ENCODE results near the gene GPRASP3. TPM values are rescaled to one million over a fixed set of nuclear protein-coding genes. Genes with fewer than 3 reads are reported as not detected.

GPRASP3 gene
- total and polyA plus RNA-seq, 12 donors: 0.77 to 10.8 (median 6.6) TPM

DNA sequence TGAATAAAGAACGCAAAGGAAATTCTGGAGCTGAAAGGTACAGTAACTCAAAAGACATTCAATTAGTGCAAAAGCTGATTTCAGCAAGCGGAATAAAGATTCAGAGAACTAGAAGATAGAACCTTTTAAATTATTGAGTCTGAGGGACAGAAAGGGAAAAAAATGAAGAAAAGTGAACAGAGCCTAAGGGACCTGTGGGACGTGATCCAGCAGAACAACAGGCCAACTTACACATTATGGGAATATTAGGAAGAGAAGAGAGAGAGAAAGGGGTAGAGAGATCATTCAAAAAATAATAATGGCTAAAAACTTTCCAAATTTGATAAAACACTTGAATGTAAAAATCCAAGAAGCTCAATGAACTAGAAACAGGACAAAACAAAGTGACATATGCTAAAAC, 25.8 kb upstream of the GPRASP3 start:
- TF ChIP-seq, protein P1, sequence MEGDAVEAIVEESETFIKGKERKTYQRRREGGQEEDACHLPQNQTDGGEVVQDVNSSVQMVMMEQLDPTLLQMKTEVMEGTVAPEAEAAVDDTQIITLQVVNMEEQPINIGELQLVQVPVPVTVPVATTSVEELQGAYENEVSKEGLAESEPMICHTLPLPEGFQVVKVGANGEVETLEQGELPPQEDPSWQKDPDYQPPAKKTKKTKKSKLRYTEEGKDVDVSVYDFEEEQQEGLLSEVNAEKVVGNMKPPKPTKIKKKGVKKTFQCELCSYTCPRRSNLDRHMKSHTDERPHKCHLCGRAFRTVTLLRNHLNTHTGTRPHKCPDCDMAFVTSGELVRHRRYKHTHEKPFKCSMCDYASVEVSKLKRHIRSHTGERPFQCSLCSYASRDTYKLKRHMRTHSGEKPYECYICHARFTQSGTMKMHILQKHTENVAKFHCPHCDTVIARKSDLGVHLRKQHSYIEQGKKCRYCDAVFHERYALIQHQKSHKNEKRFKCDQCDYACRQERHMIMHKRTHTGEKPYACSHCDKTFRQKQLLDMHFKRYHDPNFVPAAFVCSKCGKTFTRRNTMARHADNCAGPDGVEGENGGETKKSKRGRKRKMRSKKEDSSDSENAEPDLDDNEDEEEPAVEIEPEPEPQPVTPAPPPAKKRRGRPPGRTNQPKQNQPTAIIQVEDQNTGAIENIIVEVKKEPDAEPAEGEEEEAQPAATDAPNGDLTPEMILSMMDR (IDR thresholded peaks at IDR 0.05): no peak
- no peak for TF ChIP-seq POLR2A (IDR thresholded peaks at IDR 0.05)
- H3K27ac ChIP-seq: no peak overlapping the region
- H3K36me3 ChIP-seq (replicated peaks in 1 of 2): no peaks in the 10 kb centered on the region
- H3K27me3 ChIP-seq: no peaks in the 10 kb centered on the region
- WGBS, 4 donors: 77 to 98% (median 88%) methylated on average over 3 of the region's 3 CpGs
- DNase-seq: no peak
- H3K4me1 ChIP-seq (replicated peaks in 1 of 2): no peaks in the 10 kb centered on the region
- H3K4me3 ChIP-seq: no peak overlapping the region
- no peaks in the 10 kb centered on the region for H3K9me3 ChIP-seq (replicated peaks in 1 of 3)
- intact Hi-C loops (cut with DNase I): no loop called here

DNA sequence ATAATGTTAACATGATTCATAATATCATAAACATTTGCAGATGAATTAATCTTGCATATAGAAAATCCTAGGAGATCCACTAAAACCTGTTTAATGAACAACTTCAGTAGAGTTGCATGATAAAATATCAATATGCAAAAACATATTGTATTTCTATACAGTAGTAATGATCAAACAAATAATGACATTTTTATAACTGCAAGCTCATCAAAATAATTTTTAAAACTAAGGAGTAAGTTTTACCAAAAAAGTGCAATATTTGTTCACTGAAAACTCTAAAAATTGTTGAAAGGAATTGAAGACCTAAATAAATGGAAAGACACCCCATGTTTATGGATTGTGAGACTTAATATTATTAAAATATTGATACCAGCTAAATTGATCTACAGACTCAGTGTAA, 24.2 kb upstream of the GPRASP3 start:
- no peak for DNase-seq
- H3K27me3 ChIP-seq: no peaks in the 10 kb centered on the region
- intact Hi-C loops (cut with DNase I): no loop called here
- H3K4me1 ChIP-seq (replicated peaks in 1 of 2): no peaks in the 10 kb centered on the region
- no peak overlapping the region for H3K4me3 ChIP-seq
- TF ChIP-seq POLR2A (IDR thresholded peaks at IDR 0.05): no peak
- TF ChIP-seq, protein P1 (IDR thresholded peaks at IDR 0.05): no peak
- no peaks in the 10 kb centered on the region for H3K36me3 ChIP-seq (replicated peaks in 1 of 2)
- H3K27ac ChIP-seq: no peak overlapping the region
- H3K9me3 ChIP-seq (replicated peaks in 1 of 3): no peaks in the 10 kb centered on the region

GRCh38 chrX:102697494-102697893, 23.0 kb upstream of the GPRASP3 start:
- Histone ChIP-seq H3K36me3 (replicated peaks in 1 of 2) (no peaks in the 10 kb centered on the region), H3K27me3 (no peaks in the 10 kb centered on the region), H3K4me1 (replicated peaks in 1 of 2) (no peaks in the 10 kb centered on the region), H3K27ac (no peak overlapping the region), H3K9me3 (replicated peaks in 1 of 3) (no peaks in the 10 kb centered on the region), H3K4me3 (no peak overlapping the region)
- TF ChIP-seq POLR2A (IDR thresholded peaks at IDR 0.05): no peak
- TF ChIP-seq, protein P1 (IDR thresholded peaks at IDR 0.05): no peak
- DNase-seq: no peak
- intact Hi-C loops (cut with DNase I): no loop called here

- no peak overlapping the region for H3K4me3 ChIP-seq
- peaks cover 4% of the 10 kb centered on the region for H3K27me3 ChIP-seq
- no peak for DNase-seq
- no peak overlapping the region for H3K27ac ChIP-seq
- H3K4me1 ChIP-seq (replicated peaks in 1 of 2): peaks cover 0 to 4% of the 10 kb centered on the region in 2 donors
- no peaks in the 10 kb centered on the region for H3K36me3 ChIP-seq (replicated peaks in 1 of 2)
- intact Hi-C loops (cut with DNase I): no loop called here
- WGBS, 4 donors: 53 to 63% (median 61%) methylated on average over 2 of the region's 2 CpGs
- TF ChIP-seq, protein P1 (IDR thresholded peaks at IDR 0.05): no peak
- no peak for TF ChIP-seq POLR2A (IDR thresholded peaks at IDR 0.05)
- H3K9me3 ChIP-seq (replicated peaks in 1 of 3): no peaks in the 10 kb centered on the region
Observed at GRCh38 chrX:102708900-102709299, 11.6 kb upstream of the GPRASP3 start.

Data from adrenal gland (tissue), 12 donors.